Measurements from ENCODE around the gene ENO2.

DNA sequence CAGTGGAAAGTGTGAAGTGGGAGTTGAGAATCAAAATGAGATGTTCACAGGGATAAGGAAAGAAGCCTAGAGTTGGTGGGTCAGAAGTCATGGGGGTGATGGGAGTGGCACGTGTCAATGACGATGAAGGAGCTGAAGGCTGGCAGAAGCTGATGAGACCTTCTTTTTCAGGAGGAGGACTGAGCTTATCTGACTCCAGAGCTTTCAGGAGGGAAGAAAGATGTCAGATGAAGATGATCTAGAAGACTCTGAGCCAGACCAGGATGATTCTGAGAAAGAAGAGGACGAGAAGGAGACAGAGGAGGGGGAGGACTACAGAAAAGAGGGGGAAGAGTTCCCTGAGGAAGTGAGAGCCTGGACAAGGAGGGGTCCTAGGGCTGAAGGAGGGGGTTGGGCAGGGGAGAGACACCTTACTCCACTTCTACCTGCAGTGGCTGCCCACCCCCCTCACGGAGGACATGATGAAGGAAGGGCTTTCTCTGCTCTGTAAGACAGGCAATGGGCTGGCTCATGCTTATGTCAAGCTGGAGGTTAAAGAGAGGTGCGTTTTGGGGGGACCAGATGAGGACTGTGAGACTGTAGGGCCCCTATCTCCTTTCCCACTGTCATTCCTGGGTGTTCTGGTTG lies 8.9 kb upstream of the ENO2 start:
- TF ChIP-seq, protein P1, sequence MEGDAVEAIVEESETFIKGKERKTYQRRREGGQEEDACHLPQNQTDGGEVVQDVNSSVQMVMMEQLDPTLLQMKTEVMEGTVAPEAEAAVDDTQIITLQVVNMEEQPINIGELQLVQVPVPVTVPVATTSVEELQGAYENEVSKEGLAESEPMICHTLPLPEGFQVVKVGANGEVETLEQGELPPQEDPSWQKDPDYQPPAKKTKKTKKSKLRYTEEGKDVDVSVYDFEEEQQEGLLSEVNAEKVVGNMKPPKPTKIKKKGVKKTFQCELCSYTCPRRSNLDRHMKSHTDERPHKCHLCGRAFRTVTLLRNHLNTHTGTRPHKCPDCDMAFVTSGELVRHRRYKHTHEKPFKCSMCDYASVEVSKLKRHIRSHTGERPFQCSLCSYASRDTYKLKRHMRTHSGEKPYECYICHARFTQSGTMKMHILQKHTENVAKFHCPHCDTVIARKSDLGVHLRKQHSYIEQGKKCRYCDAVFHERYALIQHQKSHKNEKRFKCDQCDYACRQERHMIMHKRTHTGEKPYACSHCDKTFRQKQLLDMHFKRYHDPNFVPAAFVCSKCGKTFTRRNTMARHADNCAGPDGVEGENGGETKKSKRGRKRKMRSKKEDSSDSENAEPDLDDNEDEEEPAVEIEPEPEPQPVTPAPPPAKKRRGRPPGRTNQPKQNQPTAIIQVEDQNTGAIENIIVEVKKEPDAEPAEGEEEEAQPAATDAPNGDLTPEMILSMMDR (IDR thresholded peaks at IDR 0.05): no peak
- no peak for TF ChIP-seq POLR2A (IDR thresholded peaks at IDR 0.05)

Data from esophagus squamous epithelium (tissue), 4 donors.